Right renal pelvis (tissue), 4 donors: Measurements from ENCODE around the gene MAPK1IP1L. TPM values are rescaled to one million over a fixed set of nuclear protein-coding genes. Genes with fewer than 3 reads are reported as not detected.
"Not testable (repeated sequence)": the region's sequence is repeated elsewhere in the genome, so short reads cannot be mapped to it uniquely, and the experiment has no call there.

ENCODE experiments used
- DNase-seq, 4 donors: peaks; one replicate each; pipeline ENCODE4 v3.0.0-alpha.2; 2013; ENCODE audit warnings: low read depth in 4 of 4, low spot score in 3 of 4, missing footprints in 1 of 4
- polyA plus RNA-seq, 4 donors: library from polyadenylated mRNA; unstranded; fragments of 120-200 nt; gene quantifications; one replicate each; pipeline ENCODE4 v1.2.1, GENCODE V29; 2013; ENCODE audit not compliant: insufficient read length in 4 of 4

Gene MAPK1IP1L
- polyA plus RNA-seq: 100 to 1,000 TPM; 101 to 113 (median 106) TPM

DNA sequence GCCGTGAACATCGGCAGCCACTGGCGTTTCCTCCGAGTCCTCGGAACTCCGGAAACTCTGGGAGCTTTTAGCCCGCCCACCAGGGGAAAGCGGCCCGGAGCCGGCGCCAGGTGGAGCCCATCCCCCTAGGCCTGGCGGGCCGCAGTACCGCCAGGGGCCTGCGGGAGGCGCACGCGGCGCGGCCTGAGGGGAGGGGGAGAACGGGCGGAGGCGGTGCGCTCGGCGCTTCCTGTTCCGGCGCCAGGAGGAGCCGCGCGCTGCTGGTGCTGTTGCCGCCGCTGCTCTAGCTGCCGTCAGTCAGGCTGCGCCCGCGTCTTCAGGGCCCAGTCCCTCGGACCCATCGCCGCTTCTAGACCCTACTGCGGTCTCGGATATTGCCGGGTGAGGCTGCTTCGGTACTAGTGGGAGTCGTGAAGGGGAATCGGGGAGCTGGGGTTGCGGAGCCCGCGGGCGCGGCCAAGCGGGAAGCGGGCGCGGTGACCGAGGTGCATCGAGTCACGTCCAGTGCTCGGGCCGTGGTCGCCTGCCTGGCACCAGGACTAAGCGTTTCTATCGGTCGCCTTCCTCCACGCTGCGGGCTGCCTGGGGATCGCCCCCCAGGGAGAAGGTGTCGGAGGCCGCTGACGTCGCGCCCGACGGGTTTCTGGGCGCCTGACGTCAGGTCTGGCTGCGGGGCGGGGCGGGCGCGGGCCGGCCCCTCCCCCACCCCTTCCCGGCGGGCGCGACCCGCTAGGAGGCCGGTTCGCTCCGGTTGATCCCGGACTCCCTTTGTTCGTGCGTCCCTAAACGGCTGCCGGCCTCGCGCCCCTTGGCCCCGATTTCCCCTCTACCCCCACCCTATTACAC lies at the start of gene MAPK1IP1L:
MAPK1IP1L (plus strand) TSS at position 225 of the 846 bp plus-strand sequence. CDS start 10,037 bp downstream, outside the sequence.
- peak; percentile 87 to 95 (median 88) for DNase-seq

DNA sequence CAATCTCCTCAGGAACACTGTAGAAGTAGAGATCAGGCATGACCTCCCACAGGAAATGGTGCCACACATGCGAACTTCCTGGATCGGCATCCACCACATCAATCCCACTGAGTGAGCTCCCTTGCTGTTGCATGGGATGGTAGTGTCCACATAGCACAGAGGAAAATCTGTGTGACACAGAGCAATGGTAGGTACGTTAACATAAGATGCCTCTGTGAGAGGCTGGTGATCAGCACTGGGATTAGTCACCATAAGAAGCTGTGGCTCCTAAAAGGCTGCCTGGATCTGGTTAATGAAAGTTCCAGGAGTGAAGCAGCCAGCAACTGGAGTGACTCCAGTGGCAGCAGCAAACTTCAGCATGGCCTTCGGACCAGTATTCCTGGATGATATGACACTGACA lies 46.4 kb upstream of the MAPK1IP1L start:
- DNase-seq: no peak

DNA sequence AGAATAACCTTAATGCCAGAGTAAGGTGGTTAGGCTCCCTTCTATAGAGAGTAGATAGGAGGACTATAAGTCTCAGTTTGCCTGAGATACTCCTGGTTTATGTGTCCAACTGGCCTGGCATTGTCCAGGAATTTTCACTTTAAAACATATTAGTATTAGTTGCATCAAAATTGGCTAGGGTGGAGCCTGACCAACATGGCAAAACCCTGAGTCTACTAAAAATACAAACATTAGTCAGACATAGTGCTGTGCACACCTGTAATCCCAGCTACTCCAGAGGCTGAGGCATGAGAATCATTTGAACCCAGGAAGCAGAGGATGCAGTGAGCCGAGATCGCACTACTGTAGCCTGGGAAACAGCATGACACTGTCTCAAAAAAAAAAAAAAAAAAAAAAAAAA lies 36.4 kb upstream of the MAPK1IP1L start:
- no peak for DNase-seq

DNA sequence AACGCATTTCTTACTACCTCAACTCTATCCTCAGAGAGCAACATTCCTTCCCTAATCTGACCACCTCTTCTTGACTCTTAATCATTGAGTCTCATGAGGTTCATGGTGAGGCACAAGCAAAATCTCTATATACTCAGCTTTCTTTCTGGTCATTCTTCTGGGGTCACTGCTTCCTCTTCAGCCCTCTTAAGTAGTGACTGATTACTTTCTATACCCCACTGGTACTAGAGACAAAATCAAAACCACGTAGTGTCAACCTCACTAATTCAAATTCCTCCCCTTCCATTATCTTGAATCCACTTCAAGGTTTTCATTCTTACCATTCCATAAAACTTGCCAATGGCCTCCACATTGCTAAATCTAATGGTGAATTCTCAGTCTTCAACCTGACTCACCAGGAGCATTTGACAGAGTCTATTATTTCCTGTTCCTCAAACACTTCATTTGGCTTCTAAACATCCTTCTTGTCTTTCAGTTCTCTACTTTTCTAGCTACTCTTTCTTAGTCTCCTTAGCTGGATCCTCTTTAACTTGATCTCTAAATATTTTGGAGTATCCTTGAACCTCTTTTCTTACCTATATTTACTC lies 31.4 kb upstream of the MAPK1IP1L start:
- DNase-seq: no peak

DNA sequence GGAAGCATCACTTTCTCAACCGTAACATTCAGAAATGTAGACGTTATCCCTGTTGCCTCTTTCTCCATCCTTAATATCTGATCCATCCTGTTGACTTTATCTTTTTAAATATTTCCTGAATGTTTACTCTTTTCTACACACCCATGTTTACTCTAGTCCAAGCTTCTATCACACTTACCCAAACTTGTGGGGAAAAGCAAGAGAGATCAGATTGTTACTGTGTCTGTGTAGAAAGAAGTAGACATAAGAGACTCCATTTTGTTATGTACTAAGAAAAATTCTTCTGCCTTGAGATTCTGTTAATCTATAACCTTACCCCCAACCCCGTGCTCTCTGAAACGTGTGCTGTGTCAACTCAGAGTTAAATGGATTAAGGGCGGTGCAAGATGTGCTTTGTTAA lies 27.1 kb upstream of the MAPK1IP1L start:
- not testable (repeated sequence) for DNase-seq

DNA sequence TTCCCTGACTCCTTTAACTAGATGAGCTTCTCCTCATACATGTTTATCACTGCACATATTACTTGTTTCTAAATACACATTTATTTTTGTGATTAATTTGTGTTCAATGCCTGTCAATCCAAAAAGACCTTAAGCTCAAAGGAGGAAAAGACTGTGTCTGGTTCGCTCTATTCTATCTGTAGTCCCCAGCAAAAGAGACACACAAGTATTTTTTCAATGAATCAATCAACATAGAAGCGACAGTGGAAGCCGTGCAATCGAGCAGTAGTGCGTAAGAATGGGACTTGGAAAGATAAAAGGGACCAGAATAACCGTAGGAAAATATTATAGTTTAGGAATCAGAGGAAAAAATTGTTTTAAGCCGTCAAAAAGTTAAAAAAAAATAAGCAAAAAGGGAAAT lies 25.5 kb upstream of the MAPK1IP1L start:
- no peak for DNase-seq

DNA sequence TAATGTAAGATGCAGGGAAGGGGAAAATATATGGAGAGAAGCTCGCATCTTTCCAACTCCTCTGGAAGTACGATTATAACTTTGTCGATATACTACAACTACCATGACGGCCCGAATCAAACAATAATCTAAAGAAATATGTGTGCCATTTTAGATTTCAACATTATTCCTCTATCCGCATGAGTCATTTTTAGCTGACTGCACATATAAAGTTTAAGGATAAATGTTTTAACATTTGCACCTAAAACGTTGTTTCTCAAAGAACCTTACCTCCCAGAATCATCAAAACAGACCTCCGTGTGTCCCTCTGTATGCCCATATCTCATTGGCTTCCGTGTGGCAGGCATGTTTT lies 25.0 kb upstream of the MAPK1IP1L start:
- DNase-seq: no peak

DNA sequence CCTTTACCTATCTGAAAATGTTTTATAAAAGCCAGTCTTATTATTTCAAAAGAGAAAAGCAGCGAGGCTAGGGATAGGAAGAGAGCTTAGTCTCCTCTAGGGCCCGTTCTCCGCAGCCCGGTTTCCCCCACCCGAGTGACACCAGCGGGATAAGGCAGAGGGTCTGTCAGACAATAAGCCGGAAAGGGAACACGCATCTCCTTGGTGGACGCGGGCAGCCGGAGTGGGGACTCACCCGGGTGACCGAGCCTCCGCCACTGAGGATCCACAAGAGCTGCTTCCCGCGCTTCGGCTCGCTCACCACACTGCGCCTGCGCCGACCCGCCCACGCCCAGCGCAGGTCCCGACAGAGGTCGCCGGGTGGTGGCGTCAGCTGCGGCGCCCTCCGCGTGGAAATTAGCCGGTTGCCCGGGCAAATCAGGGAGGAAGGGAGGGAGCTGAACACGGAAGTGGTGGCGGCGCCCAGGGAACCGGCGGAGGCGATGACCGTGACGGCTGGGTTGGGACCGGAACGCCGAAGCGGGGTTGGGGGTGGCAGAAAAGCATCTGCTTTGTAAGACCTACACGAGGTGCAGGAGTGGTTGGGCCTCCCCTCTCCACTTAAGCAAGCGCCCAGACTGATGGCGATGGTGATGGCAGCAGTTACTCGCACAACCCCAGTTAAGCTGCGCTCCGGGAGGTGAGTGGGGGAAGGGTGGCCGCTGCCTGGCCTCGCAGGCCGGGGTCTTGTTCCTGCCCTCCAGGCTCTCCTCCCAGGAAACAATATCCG lies 24.5 kb upstream of the MAPK1IP1L start, which contains the start of the genes SOCS4 and WDHD1:
SOCS4 (plus strand) TSS at position 444 of the 769 bp plus-strand sequence. CDS start 15,806 bp downstream, outside the sequence.
WDHD1 (minus strand) TSS at position 307 of the 769 bp plus-strand sequence. CDS start 312 bp downstream, outside the sequence.
- peak; percentile 82 to 90 (median 86) for DNase-seq

DNA sequence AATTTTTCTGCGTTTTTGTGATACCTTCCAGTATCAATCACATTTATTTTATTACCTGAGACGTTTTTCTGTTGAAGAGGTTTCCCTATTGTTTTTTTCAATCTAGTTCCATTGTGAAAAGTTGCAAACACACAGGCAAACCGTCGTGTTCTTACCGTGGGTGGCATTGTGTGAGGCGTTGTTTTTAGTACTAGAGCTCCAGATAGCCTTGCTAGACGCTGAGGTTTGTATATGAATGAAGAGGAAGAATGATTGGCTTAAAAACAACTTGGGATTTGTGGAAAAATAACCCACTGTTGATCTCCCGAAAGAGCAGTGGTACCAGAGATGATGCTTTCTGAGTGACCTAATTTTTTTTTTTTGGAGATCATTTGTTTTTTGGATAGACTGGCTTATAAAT lies 23.4 kb upstream of the MAPK1IP1L start:
- no peak for DNase-seq

DNA sequence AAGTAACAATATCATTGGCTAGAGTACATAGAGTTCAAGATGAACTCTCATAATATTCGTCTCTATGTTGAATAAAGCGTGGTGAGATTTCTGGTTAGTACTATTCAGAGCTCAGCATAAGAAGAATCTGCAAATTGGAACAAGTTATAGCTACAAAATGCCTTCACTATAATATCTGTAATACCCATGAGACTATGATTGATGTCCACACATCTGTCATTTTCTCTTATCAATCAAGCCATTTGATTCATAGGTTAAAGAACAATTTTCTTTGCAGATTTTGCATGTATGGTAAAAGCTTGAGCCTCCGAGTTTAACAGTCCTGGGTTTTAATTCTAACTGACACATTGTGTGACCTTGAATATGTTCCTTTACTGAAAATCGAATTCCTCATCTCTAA lies 23.0 kb upstream of the MAPK1IP1L start:
- DNase-seq: no peak

DNA sequence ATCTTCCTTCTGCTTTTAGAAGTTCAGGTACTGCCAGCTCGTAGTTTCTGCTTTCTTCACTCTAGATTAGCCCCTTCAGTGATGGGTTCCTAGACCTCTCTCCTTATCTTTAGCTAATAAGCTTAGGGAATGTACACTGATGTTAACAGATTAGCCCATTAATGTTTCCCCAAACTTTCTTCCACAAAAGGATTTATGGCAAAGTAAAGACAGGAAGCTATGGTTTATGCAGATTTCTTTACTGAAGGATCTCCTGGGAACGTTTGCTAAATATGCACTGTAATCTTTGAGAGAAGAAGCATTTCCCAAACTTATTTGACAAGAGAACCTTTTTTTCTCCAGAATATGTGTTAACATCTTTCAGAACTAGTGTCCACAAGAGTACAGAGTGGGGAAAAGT lies 20.3 kb upstream of the MAPK1IP1L start:
- DNase-seq: no peak

DNA sequence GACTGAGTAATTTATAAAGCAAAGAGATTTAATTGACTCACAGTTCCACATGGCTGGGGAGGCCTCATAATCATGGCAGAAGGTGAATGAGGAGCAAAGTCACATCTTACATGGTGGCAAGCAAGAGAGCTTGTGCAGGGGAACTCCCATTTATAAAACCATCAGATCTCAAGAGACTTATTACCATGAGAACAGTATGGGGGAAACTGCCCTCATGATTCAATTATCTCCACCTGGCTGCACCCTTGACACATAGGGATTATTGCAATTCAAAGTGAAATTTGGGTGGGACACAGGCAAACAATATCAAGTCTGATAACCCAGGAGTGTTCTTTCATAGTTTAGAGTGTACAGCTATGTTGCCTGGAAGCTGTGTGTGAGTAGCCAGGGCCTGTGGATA lies 13.5 kb upstream of the MAPK1IP1L start:
- not testable (repeated sequence) for DNase-seq

DNA sequence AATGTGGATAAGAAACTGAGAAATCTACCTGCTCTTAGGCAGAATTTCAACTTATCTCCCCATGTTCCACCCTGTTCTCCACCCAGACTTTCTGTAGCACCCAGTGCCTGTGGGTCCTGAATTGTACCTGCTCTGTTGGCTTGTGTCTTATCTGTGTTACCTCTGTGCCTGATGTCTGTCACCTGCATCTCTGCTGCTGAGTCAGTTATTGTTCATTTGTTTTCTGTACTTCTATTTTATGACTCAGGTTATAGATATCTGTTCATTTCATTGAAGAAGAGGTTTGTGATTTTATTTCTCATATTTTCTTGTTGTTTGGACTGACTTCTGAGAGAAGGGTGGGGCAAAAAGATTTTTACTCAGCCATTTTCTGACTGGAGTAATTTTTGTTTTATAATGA lies 12.7 kb upstream of the MAPK1IP1L start:
- no peak for DNase-seq

DNA sequence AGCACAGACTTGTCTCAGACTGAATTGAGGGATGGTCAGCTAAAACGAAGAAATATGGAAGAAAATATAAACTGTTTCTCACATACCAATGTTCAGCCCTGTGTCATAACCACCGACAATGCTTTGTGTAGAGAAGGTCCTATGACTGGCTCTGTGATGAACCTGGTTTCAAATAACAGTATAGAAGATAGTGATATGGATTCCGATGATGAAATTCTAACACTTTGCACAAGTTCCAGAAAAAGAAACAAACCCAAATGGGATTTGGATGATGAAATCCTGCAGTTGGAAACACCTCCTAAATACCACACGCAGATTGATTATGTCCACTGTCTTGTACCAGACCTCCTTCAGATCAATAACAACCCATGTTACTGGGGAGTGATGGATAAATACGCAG lies 7.9 kb upstream of the MAPK1IP1L start:
- no peak for DNase-seq

DNA sequence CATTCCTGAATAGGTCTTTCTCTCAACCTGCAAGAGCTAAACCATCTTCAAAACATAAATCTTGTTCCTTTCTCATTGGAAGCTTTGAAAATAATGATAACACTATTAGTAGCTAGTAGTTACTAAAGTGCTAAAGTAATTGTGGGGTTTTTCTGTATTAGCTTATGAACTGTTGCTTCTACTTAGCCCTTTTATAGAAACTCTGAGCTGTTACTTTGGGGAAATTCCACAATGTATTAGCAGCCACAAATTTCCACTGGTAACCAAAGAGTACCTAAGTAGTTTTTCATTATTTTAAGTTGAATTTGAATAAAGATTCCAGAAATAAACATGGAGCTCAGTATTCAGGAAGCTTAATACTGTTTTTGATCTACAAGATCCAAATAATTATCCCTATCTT lies 6.4 kb upstream of the MAPK1IP1L start:
- no peak for DNase-seq

DNA sequence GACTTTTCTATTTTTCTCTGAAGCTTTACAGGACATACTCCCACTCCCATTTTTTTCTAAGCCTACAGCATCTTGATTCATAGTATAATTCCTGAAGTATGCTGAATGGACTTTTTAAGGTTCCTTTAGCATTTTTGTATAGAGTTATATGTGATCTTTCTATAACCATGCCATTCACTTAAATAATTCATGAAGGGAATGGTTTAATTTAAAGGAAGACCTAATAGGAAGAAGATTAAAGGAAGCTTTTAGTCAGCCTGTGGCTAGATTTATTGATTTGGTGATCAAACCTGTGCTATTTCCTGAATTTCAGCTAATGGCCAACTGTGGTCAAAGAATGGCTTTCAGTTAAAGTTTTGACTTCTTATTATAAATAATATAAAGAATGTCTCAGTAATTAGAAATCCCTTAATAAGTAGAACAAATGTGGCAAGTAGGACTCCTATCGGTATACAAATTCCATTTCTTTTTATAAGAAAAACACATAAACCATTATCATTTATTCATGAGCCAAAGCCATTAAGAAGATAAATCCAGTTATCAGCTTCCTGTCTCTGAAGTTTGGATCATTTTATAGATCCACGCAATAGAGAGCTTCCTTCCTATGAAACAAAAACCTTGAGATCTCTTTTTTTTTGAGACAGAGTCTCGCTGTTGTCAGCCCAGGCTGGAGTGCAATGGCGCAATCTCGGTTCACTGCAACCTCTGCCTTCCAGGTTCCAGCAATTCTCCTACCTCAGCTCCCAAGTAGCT lies 4.0 kb upstream of the MAPK1IP1L start:
- DNase-seq: no peak

DNA sequence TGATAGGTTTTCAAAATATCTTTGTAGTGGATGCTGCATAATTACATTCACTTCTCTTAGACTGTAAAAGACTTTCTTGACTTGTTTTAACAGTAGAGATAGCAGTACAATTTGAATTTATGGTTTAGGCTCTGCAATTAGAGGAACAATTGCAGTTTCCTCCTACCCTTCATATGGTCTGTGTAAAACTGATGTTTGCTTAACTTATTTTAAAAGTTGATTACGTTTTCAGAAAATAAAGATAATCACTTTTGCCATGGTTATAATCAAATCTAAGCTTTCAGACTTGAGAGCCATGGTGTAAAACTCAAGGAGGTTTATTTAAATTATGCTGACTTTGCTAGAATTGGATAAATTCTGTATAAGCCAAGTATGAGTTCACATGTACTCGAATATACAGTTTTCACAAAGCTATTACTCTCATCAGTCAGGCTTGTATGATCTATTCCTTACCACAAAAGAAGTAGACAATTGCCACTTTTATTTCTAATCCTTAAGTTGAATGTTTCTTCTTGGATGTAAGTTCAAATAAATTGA lies 2.5 kb upstream of the MAPK1IP1L start:
- no peak for DNase-seq

DNA sequence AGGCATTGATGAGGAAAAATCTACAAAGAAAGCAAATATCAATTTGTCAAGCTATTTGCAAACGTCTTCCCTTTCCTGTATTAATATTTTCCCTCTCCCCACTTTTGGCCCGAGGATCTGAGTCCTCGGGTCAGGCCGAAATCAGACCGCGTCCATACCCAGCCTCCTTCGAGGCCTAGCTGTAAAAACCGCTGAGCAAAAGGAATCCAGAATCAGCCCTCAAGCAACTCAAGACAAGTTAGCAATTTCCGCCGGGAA lies 353 bp upstream of the MAPK1IP1L start:
- DNase-seq: no peak

DNA sequence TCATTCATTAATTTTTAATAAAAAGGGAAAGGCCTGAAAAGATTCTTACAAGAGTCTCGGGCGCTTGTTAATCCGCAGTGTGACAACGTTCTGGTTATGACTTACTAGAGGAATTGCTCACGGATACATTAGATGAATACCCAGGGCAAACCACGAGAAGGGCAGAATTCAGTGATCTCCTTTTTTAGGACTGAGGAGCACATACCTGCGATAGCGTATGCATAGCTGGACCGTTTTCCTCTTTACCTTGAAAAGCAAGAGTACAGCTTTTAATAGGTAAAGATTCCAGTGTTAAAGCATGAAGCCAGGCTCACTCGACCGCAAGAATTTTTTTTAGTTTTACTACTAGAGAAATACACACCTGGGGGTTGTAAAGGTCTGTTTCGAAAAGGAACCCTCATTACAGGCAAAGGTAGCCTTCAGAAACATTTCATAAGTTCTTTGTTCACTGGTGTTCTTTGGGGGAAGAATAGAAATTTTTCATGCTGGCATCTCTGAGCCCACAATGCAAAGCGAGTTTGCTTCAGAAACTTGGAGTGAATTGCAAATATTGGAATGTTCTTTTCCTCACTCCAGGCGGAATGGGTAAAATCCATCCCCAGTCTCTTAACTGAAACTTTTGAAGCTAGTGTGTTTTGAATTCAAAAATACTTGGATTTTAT lies 953 bp downstream of the MAPK1IP1L start:
- DNase-seq: no peak

DNA sequence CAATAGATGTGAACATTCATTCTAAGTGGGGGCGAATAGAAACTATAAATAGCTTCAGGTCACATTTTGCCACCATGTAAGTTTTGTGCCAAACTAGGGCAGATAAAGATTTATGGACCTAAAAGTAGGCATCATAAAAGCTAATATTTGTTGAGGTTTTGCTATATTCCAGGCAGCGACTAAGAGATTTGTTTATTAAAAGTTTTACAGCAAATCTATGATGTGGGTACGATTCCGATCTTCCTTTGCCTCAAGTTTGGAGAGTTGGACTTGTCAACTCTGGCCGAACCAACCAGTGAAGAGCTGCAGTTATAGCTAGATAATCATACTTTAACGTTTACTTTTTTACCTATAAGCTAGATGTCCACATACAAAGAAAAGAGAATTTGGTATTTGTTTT lies 1.6 kb downstream of the MAPK1IP1L start:
- no peak for DNase-seq
